Bronchial epithelial cell (primary cell): ENCODE data around the gene PPARG. TPM values are rescaled to one million over a fixed set of nuclear protein-coding genes. Genes with fewer than 3 reads are reported as not detected.

Experiments used
- DNase-seq: peaks from one replicate; pipeline ENCODE4 v3.0.0-alpha.2; 2010; ENCODE audit warnings: low read depth
- FAIRE-seq: peaks from 2 replicates; lab custom pipeline; 2011; peaks lifted over from hg19 to GRCh38; lab: Jason Lieb, UNC
- H3K27me3 ChIP-seq: 2 replicates; pipeline ENCODE4 v1.5.1; 2011; ENCODE audit warnings: low read length; ENCODE audit not compliant: control insufficient read depth, insufficient read depth
- H3K36me3 ChIP-seq: 2 replicates; pipeline ENCODE4 v1.5.1; 2011; ENCODE audit warnings: low read length; ENCODE audit not compliant: control insufficient read depth, insufficient read depth
- H3K4me3 ChIP-seq: 2 replicates; pipeline ENCODE4 v1.5.1; 2011; ENCODE audit warnings: mild to moderate bottlenecking, low read depth, low read length, control low read depth
- total RNA-seq: library from RNA; depleted of rRNA; stranded (reverse); fragments of >200 nt; gene quantifications from 2 replicates; pipeline ENCODE4 v1.2.1, GENCODE V29; 2014
- TF ChIP-seq, protein P1 (sequence below): IDR thresholded peaks from 2 replicates; pipeline ENCODE4 v1.5.1; 2011; ENCODE audit warnings: mild to moderate bottlenecking, moderate library complexity, low read length, control low read depth, inconsistent platforms; ENCODE audit not compliant: insufficient read depth, severe bottlenecking

Gene PPARG
- total RNA-seq, 1 donor from 2014 or later, result 14.5 TPM

DNA sequence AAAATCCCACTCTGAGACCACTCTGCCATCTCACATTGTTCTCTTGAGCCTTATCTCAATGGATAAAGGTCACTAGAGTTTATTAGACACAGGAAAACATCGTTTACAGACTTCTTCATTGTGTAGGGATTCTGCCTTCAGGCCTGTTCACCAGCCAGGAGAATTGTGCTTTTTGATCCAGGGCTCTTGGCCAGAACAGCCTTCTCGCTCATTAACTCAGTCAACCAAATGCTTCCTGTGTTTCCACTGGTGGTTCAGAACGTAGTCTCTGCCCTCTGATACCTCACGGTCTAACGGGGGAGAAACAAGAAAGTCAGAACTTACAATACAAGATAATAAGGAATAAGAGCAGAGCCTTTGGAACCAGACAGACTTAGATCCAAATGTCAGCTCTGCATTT lies 141.2 kb downstream of the PPARG start:
- Histone ChIP-seq H3K36me3 (no peaks in the 10 kb centered on the region), H3K27me3 (peaks cover 2% of the 10 kb centered on the region), H3K4me3 (no peak overlapping the region)
- TF ChIP-seq, protein P1, sequence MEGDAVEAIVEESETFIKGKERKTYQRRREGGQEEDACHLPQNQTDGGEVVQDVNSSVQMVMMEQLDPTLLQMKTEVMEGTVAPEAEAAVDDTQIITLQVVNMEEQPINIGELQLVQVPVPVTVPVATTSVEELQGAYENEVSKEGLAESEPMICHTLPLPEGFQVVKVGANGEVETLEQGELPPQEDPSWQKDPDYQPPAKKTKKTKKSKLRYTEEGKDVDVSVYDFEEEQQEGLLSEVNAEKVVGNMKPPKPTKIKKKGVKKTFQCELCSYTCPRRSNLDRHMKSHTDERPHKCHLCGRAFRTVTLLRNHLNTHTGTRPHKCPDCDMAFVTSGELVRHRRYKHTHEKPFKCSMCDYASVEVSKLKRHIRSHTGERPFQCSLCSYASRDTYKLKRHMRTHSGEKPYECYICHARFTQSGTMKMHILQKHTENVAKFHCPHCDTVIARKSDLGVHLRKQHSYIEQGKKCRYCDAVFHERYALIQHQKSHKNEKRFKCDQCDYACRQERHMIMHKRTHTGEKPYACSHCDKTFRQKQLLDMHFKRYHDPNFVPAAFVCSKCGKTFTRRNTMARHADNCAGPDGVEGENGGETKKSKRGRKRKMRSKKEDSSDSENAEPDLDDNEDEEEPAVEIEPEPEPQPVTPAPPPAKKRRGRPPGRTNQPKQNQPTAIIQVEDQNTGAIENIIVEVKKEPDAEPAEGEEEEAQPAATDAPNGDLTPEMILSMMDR, result no peak
- DNase-seq, result no peak
- FAIRE-seq, result no peak

DNA sequence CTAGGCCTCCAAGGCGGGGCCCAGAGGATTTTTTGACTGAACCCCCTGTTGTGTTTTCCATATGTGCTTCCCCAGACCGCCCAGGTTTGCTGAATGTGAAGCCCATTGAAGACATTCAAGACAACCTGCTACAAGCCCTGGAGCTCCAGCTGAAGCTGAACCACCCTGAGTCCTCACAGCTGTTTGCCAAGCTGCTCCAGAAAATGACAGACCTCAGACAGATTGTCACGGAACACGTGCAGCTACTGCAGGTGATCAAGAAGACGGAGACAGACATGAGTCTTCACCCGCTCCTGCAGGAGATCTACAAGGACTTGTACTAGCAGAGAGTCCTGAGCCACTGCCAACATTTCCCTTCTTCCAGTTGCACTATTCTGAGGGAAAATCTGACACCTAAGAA lies 145.0 kb downstream of the PPARG start:
- peak; percentile 40 for FAIRE-seq
- Histone ChIP-seq H3K4me3 (no peak overlapping the region), H3K36me3 (no peaks in the 10 kb centered on the region), H3K27me3 (no peaks in the 10 kb centered on the region)
- TF ChIP-seq, protein P1, result no peak
- DNase-seq, result no peak

DNA sequence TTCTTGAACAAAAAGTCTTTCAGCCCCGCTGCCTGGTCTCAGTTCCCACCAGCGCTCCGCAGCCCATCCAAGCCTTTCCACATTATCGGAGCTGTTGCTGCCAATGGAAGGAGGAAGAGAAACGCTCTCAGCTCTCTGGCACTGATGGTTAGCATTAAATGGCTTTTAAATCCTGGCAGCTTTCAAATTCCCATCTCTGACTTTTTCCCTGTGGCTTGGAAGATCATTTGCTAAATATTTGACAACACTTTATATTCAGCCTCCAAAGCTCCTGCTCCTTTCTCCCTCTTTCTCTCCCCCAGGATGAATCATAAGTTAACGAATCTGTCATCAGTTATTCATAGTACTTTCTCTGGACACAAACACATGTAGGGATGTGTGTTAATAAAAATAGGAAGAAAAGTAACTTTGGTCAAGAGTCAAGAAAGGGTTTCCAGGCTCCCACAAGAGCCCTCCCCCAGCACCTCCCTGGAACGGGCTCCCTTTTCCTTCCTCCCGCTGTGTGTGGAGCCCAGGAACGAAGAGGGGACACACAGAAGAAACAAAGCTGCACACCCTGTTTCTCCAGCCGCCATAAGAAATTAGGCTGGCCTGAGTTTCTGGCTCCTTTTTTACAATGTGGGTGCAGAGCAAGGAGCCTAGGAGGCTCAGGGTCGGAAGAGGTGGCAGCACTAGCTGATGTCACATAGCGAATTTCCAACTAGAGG lies 147.8 kb downstream of the PPARG start:
- peak; percentile 13 for DNase-seq
- Histone ChIP-seq H3K27me3 (no peaks in the 10 kb centered on the region), H3K4me3 (no peak overlapping the region), H3K36me3 (no peaks in the 10 kb centered on the region)
- TF ChIP-seq, protein P1, result no peak
- no peak for FAIRE-seq

DNA sequence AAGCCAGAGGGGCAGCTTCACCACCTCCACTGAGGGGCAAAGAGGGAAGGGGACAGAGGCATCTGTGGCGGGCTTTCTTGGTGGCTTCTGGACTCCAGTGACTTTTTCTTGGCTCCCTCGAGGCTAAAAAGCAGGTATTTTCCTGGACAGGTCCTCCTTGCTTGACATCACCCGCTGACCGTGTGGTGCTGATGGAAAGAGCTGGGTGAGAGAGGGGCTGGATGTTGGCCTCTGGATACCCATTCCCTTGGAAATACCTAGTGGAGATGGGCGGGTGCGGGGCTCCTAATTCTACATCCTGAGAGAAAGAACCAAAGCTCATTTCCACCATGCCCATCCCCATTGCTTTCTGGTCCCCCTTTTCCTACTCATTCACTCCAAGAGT lies 148.3 kb downstream of the PPARG start:
- FAIRE-seq (no peak), DNase-seq (no peak)
- no peaks in the 10 kb centered on the region for H3K36me3 ChIP-seq
- H3K27me3 ChIP-seq, result no peaks in the 10 kb centered on the region
- TF ChIP-seq, protein P1, result no peak
- no peak overlapping the region for H3K4me3 ChIP-seq

DNA sequence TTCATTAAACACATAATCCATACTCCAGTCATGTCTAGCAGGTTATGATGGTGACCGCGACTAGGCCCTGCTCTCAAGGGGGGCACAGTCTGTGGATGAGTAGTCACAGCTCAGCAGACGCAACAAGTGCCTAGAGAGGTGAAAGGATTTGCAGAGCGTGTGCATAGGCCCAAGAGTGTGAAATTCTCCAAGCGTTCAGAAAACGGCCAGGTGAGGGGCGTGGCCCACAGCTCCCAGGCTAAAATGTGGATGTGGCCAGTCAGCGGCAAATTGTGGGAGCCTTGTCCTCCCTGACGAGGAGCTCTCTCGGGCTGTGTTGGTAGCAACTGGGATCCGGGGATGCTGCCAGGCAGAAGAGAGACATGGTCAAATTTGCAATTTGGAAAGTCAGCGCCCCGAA lies 149.0 kb downstream of the PPARG start:
- H3K36me3 ChIP-seq, result no peaks in the 10 kb centered on the region
- no peak for DNase-seq
- H3K4me3 ChIP-seq, result no peak overlapping the region
- TF ChIP-seq, protein P1, result no peak
- peak; percentile 87 for FAIRE-seq
- no peaks in the 10 kb centered on the region for H3K27me3 ChIP-seq

DNA sequence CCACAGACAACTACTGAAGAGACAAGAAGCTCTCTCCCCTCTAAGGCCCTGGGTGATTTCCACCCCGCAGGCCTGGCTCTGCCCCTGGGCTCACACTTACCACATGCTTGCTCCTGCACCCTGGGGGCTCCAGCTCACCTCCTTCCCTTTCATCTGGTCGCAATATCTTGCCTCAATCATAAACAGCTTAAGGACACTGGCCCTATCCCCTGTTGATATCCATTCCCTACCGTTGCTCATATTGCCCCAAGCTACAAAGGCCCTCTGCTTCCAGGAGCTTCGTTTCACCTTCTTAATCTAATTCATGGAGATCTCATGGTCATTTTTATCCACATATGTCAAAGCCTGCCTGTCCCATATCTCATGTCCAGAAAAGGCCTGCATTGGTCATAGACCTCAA lies 149.4 kb downstream of the PPARG start:
- H3K36me3 ChIP-seq, result no peaks in the 10 kb centered on the region
- FAIRE-seq (no peak), DNase-seq (no peak)
- no peaks in the 10 kb centered on the region for H3K27me3 ChIP-seq
- H3K4me3 ChIP-seq, result no peak overlapping the region
- TF ChIP-seq, protein P1, result no peak
